Parathyroid adenoma (tissue), 2 donors: ENCODE results near the gene ERICH4.
"Not testable (repeated sequence)": the region's sequence is repeated elsewhere in the genome, so short reads cannot be mapped to it uniquely, and the experiment has no call there.

Source experiments
- H2AFZ ChIP-seq: fragments of 300-600 bp; sonication (generic); one replicate; pipeline ENCODE4 v1.7.0; 2017; ENCODE audit warnings: antibody characterized with exemption, mild to moderate bottlenecking
- H3K27ac ChIP-seq: fragments of 300-600 bp; sonication (generic); one replicate; pipeline ENCODE4 v1.7.0; 2017
- H3K27me3 ChIP-seq: fragments of 300-600 bp; sonication (generic); one replicate; pipeline ENCODE4 v1.7.0; 2017; ENCODE audit warnings: low read length; ENCODE audit not compliant: control insufficient read depth, insufficient read depth
- H3K36me3 ChIP-seq: fragments of 300-600 bp; sonication (generic); one replicate; pipeline ENCODE4 v1.7.0; 2017; ENCODE audit warnings: low read length; ENCODE audit not compliant: control insufficient read depth, insufficient read depth
- H3K4me1 ChIP-seq: fragments of 300-600 bp; sonication (generic); one replicate; pipeline ENCODE4 v1.7.0; 2017; ENCODE audit warnings: control low read depth
- H3K4me2 ChIP-seq: fragments of 300-600 bp; sonication (generic); one replicate; pipeline ENCODE4 v1.7.0; 2017; ENCODE audit warnings: low read length
- H3K4me3 ChIP-seq: fragments of 300-600 bp; sonication (generic); one replicate; pipeline ENCODE4 v1.7.0; 2017; ENCODE audit warnings: low read depth, low read length
- H3K79me2 ChIP-seq: fragments of 300-600 bp; sonication (generic); one replicate; pipeline ENCODE4 v1.7.0; 2017; ENCODE audit warnings: control low read depth
- H3K9ac ChIP-seq: fragments of 300-600 bp; sonication (generic); one replicate; pipeline ENCODE4 v1.7.0; 2017; ENCODE audit warnings: mild to moderate bottlenecking
- H3K9me3 ChIP-seq: fragments of 300-600 bp; sonication (generic); one replicate; pipeline ENCODE4 v1.7.0; 2017; ENCODE audit warnings: low read length; ENCODE audit not compliant: control insufficient read depth
- TF ChIP-seq, protein P1 (sequence below): fragments of 300-600 bp; sonication (generic); IDR thresholded peaks from one replicate; pipeline ENCODE4 v1.7.0; 2017; ENCODE audit warnings: antibody characterized with exemption, mild to moderate bottlenecking
- donor health status: primary hyperparathyroidism.

Gene ERICH4

DNA sequence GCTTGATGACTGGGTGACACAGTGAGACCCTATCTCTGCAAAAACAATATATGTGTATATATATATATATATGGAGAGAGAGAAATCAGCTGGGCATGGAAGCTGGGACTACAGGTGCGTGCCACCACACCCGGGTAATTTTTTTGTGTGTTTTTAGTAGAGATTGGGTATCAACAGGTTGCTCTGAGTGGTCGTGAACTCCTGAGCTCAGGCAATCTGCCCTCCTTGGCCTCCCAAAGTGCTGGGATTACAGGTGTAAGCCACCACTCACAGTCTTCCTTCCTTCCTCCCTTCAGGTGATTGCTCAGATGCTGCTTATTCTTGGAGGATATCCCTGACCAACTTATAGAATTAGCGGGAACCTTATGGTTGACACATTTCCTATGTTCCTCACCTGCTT, 41.9 kb downstream of the ERICH4 start:
- no peak overlapping the region for H3K27ac ChIP-seq
- no peaks in the 10 kb centered on the region for H3K79me2 ChIP-seq
- H2AFZ ChIP-seq: no peak overlapping the region
- no peaks in the 10 kb centered on the region for H3K27me3 ChIP-seq
- TF ChIP-seq, protein P1, sequence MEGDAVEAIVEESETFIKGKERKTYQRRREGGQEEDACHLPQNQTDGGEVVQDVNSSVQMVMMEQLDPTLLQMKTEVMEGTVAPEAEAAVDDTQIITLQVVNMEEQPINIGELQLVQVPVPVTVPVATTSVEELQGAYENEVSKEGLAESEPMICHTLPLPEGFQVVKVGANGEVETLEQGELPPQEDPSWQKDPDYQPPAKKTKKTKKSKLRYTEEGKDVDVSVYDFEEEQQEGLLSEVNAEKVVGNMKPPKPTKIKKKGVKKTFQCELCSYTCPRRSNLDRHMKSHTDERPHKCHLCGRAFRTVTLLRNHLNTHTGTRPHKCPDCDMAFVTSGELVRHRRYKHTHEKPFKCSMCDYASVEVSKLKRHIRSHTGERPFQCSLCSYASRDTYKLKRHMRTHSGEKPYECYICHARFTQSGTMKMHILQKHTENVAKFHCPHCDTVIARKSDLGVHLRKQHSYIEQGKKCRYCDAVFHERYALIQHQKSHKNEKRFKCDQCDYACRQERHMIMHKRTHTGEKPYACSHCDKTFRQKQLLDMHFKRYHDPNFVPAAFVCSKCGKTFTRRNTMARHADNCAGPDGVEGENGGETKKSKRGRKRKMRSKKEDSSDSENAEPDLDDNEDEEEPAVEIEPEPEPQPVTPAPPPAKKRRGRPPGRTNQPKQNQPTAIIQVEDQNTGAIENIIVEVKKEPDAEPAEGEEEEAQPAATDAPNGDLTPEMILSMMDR: no peak
- no peak overlapping the region for H3K4me3 ChIP-seq
- H3K9me3 ChIP-seq: no peaks in the 10 kb centered on the region
- no peak overlapping the region for H3K9ac ChIP-seq
- no peak overlapping the region for H3K4me2 ChIP-seq
- no peaks in the 10 kb centered on the region for H3K4me1 ChIP-seq
- H3K36me3 ChIP-seq: no peaks in the 10 kb centered on the region

DNA sequence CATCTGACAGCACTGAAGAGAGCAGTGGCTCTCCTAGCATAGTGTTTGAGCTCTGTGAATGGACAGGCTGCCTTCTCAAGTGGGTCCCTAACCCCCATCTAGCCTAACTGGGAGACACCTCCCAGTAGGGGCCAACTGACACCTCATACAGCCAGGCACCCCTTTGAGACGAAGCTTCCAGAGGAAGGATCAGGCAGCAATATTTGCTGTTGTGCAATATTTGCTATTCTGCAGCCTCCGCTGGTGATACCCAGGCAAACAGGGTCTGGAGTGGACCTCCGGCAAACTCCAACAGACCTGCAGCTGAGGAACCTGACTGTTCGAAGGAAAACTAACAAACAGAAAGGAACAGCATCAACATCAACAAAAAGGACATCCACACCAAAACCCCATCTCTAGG, 44.0 kb downstream of the ERICH4 start:
- not testable (repeated sequence) for H3K4me1 ChIP-seq, H2AFZ ChIP-seq, H3K36me3 ChIP-seq, H3K79me2 ChIP-seq, H3K9me3 ChIP-seq, H3K4me3 ChIP-seq, H3K9ac ChIP-seq, H3K27ac ChIP-seq, H3K27me3 ChIP-seq, H3K4me2 ChIP-seq

DNA sequence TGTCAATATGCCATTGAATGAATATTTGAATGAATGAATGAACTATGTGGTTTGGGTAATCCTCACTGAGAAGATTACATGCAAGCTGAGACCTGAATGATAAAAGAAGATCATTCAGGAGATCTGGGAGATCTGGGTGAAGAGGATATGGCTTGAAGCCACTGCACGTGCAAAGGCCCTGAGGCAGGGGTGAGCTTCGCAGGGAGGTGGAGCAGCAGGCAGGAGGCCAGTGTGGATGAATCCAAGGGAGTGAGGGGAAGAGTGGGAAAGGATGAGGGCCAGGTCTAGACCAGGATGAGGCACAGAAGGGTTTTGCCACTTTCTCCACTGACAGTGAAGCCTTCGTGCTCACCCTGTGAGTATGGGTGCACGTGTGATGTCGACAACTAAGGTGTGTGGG, 49.9 kb downstream of the ERICH4 start:
- Histone ChIP-seq H3K9ac (no peak overlapping the region), H3K4me1 (no peaks in the 10 kb centered on the region), H3K36me3 (no peaks in the 10 kb centered on the region), H3K4me2 (no peak overlapping the region), H2AFZ (no peak overlapping the region), H3K4me3 (no peak overlapping the region), H3K27me3 (no peaks in the 10 kb centered on the region), H3K79me2 (no peaks in the 10 kb centered on the region), H3K9me3 (no peaks in the 10 kb centered on the region), H3K27ac (no peak overlapping the region)
- TF ChIP-seq, protein P1: no peak
